Lower lobe of right lung (tissue), 2 donors: Measurements from ENCODE around the gene RAB27A. TPM values are rescaled to one million over a fixed set of nuclear protein-coding genes. Genes with fewer than 3 reads are reported as not detected.

ENCODE experiments used
- ATAC-seq, 2 donors: fragments of 200-7000 bp; cut with Tn5 transposase; one replicate each; pipeline ENCODE4 v1.9.1; 2020 to 2022; ENCODE audit warnings: mild to moderate bottlenecking in 2 of 2, moderate library complexity in 2 of 2
- DNase-seq: peaks from one replicate; pipeline ENCODE4 v3.0.0-alpha.2; 2020
- H3K27ac ChIP-seq: fragments of 200-600 bp; one replicate; pipeline ENCODE4 v1.8.0; 2022
- H3K27me3 ChIP-seq: fragments of 200-600 bp; one replicate; pipeline ENCODE4 v1.8.0; 2022; ENCODE audit warnings: low read depth
- H3K36me3 ChIP-seq: fragments of 200-600 bp; one replicate; pipeline ENCODE4 v1.8.0; 2022; ENCODE audit warnings: mild to moderate bottlenecking
- H3K4me1 ChIP-seq: fragments of 200-600 bp; one replicate; pipeline ENCODE4 v1.8.0; 2022
- H3K4me3 ChIP-seq: fragments of 200-600 bp; one replicate; pipeline ENCODE4 v1.8.0; 2022; ENCODE audit warnings: mild to moderate bottlenecking
- H3K9me3 ChIP-seq: fragments of 200-600 bp; one replicate; pipeline ENCODE4 v1.8.0; 2022
- intact Hi-C: fragments of 100-400 bp; cut with DNase I; formaldehyde crosslinking; loops from one replicate; pipeline ENCODE4 v1.11.0; 2022
- total RNA-seq: library from RNA; stranded (reverse); fragmentation: NEBNext Ultra II Directional; extraction: Animal tissue kit (Norgen Biotek cat#: 25700); gene quantifications from one replicate; pipeline ENCODE4 v1.2.1, GENCODE V29; 2021
- TF ChIP-seq, protein P1 (sequence below): fragments of 200-600 bp; IDR thresholded peaks from one replicate; pipeline ENCODE4 v1.8.0; 2022; ENCODE audit warnings: antibody characterized with exemption, mild to moderate bottlenecking
- donor health status: DM: no; HTN: yes; CAD: no; lungs with severe emphysema.

Gene RAB27A
- total RNA-seq, 1 donor from 2014 or later = 63.4 TPM

- intact Hi-C loops = no loop called here
- Histone ChIP-seq H3K4me1 (no peaks in the 10 kb centered on the region), H3K27me3 (no peaks in the 10 kb centered on the region), H3K27ac (peak overlapping the region; percentile 16), H3K4me3 (no peak overlapping the region), H3K9me3 (no peaks in the 10 kb centered on the region), H3K36me3 (peaks cover 22% of the 10 kb centered on the region)
- TF ChIP-seq, protein P1, sequence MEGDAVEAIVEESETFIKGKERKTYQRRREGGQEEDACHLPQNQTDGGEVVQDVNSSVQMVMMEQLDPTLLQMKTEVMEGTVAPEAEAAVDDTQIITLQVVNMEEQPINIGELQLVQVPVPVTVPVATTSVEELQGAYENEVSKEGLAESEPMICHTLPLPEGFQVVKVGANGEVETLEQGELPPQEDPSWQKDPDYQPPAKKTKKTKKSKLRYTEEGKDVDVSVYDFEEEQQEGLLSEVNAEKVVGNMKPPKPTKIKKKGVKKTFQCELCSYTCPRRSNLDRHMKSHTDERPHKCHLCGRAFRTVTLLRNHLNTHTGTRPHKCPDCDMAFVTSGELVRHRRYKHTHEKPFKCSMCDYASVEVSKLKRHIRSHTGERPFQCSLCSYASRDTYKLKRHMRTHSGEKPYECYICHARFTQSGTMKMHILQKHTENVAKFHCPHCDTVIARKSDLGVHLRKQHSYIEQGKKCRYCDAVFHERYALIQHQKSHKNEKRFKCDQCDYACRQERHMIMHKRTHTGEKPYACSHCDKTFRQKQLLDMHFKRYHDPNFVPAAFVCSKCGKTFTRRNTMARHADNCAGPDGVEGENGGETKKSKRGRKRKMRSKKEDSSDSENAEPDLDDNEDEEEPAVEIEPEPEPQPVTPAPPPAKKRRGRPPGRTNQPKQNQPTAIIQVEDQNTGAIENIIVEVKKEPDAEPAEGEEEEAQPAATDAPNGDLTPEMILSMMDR = no peak
- DNase-seq (no peak), ATAC-seq (peak in 1 of 2 donors; percentile 58)
Measured at GRCh38 chr15:55230051-55230670, 59.5 kb downstream of the RAB27A start.

- no peak overlapping the region for H3K27ac ChIP-seq
- DNase-seq (no peak), ATAC-seq (no peak)
- H3K4me3 ChIP-seq = no peak overlapping the region
- intact Hi-C loops = no loop called here
- H3K27me3 ChIP-seq = no peaks in the 10 kb centered on the region
- peaks cover 28% of the 10 kb centered on the region for H3K4me1 ChIP-seq
- H3K9me3 ChIP-seq = no peaks in the 10 kb centered on the region
- peaks cover 23% of the 10 kb centered on the region for H3K36me3 ChIP-seq
- TF ChIP-seq, protein P1 = no peak
Measured at GRCh38 chr15:55226127-55226526, 63.5 kb downstream of the RAB27A start.

DNA sequence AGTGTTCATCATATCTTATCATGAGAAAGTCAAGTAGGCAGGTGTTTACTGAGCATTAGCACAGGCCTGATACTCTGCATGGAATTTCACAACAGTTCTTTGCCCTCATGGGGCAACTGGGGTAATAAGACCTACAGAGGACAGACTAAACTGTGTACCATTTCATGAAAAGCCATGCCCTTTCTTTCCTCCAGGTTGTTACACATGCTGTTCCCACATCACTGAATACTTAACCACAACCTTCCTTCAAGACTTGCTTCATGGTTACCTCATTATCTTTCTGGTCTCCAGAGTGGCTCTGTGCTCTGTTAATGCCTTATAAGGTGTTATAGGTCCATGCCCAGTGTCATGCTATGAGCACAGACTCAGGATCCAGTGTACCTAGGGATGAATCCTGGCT lies 64.7 kb downstream of the RAB27A start:
- no peak for DNase-seq
- Histone ChIP-seq H3K9me3 (no peaks in the 10 kb centered on the region), H3K4me1 (peaks cover 40% of the 10 kb centered on the region), H3K27ac (no peak overlapping the region), H3K4me3 (no peak overlapping the region), H3K27me3 (no peaks in the 10 kb centered on the region), H3K36me3 (peaks cover 19% of the 10 kb centered on the region)
- TF ChIP-seq, protein P1 = no peak
- intact Hi-C loops = no loop called here
- ATAC-seq = peak; percentile 15 to 25

DNA sequence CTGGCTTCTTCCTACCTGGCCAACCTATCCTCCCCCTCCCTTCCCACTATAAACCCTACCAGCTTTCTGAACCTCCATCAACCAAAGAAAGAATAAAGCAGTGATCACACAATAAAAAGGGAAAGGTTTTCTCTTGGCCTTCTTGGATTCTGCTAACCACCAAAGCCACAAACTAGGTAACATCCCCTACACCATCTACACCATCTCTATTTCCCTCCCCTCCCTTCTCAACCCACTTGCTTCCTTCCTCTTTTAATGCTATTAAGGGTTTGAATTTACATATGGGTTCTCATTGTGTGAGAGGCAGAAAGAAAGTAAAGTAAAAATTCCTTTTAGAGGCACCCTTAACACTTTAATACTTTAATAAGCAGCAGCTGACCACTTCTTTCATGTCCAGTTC lies 67.0 kb downstream of the RAB27A start:
- no peak for DNase-seq
- Histone ChIP-seq H3K4me3 (no peak overlapping the region), H3K36me3 (peaks cover 16% of the 10 kb centered on the region), H3K9me3 (no peaks in the 10 kb centered on the region), H3K27me3 (no peaks in the 10 kb centered on the region), H3K27ac (peak overlapping the region; percentile 82), H3K4me1 (peaks cover 51% of the 10 kb centered on the region)
- intact Hi-C loops = no loop called here
- ATAC-seq = no peak
- TF ChIP-seq, protein P1 = no peak

GRCh38 chr15:55221090-55222011 lies 68.3 kb downstream of the RAB27A start:
- TF ChIP-seq, protein P1 = no peak
- DNase-seq = no peak
- ATAC-seq = peak; percentile 89 to 90
- H3K36me3 ChIP-seq = peaks cover 16% of the 10 kb centered on the region
- H3K4me3 ChIP-seq = no peak overlapping the region
- intact Hi-C loops = no loop called here
- H3K4me1 ChIP-seq = peaks cover 55% of the 10 kb centered on the region
- no peaks in the 10 kb centered on the region for H3K27me3 ChIP-seq
- H3K27ac ChIP-seq = peak overlapping the region; percentile 82
- H3K9me3 ChIP-seq = no peaks in the 10 kb centered on the region
